Glutamatergic neuron (in vitro differentiated cells): ENCODE results near the gene MCHR1. TPM values are rescaled to one million over a fixed set of nuclear protein-coding genes. Genes with fewer than 3 reads are reported as not detected.

ENCODE experiments used
- DNase-seq: peaks from one replicate; pipeline ENCODE4 v3.0.0; 2022
- H3K27ac Mint-ChIP-seq: one replicate; pipeline ENCODE4 v1.8.0; 2020; ENCODE audit warnings: mild to moderate bottlenecking, mixed read lengths, inconsistent platforms; ENCODE audit not compliant: unreplicated experiment
- H3K27me3 Mint-ChIP-seq: one replicate; pipeline ENCODE4 v1.8.0; 2020; ENCODE audit warnings: mild to moderate bottlenecking, moderate library complexity, mixed read lengths, inconsistent platforms; ENCODE audit not compliant: unreplicated experiment
- H3K36me3 Mint-ChIP-seq: one replicate; pipeline ENCODE4 v1.8.0; 2020; ENCODE audit warnings: mild to moderate bottlenecking, mixed read lengths, inconsistent platforms; ENCODE audit not compliant: unreplicated experiment
- H3K4me1 Mint-ChIP-seq: one replicate; pipeline ENCODE4 v1.8.0; 2020; ENCODE audit warnings: mild to moderate bottlenecking, low read depth, mixed read lengths, inconsistent platforms; ENCODE audit not compliant: unreplicated experiment
- H3K4me3 Mint-ChIP-seq: one replicate; pipeline ENCODE4 v1.8.0; 2020; ENCODE audit warnings: mild to moderate bottlenecking, mixed read lengths, inconsistent platforms; ENCODE audit not compliant: unreplicated experiment
- H3K9me3 Mint-ChIP-seq: one replicate; pipeline ENCODE4 v1.8.0; 2020; ENCODE audit warnings: mild to moderate bottlenecking, moderate library complexity, mixed read lengths, inconsistent platforms; ENCODE audit not compliant: unreplicated experiment
- CTCF ChIP-seq: fragments of 200-600 bp; sonication (generic); IDR thresholded peaks from one replicate; pipeline ENCODE4 v1.5.0; 2021; ENCODE audit not compliant: partially characterized antibody, unreplicated experiment
- total RNA-seq: library from RNA; stranded (reverse); fragmentation: NEBNext Ultra II Directional; extraction: Animal tissue kit (Norgen Biotek cat#: 25700); gene quantifications from one replicate; pipeline ENCODE4 v1.2.1, GENCODE V29; 2021; ENCODE audit not compliant: unreplicated experiment

The MCHR1 gene
- total RNA-seq, 1 donor from 2014 or later, result 1.7 TPM

GRCh38 chr22:40668611-40669411 lies 10.5 kb upstream of the MCHR1 start:
- no peak overlapping the region for H3K27ac Mint-ChIP-seq
- H3K27me3 Mint-ChIP-seq, result peaks cover 7% of the 10 kb centered on the region
- TF ChIP-seq CTCF, result no peak
- H3K4me3 Mint-ChIP-seq, result no peak overlapping the region
- peaks cover 5% of the 10 kb centered on the region for H3K9me3 Mint-ChIP-seq
- DNase-seq, result no peak
- no peaks in the 10 kb centered on the region for H3K4me1 Mint-ChIP-seq
- H3K36me3 Mint-ChIP-seq, result no peaks in the 10 kb centered on the region

- no peak overlapping the region for H3K4me3 Mint-ChIP-seq
- no peak for TF ChIP-seq CTCF
- no peak overlapping the region for H3K27ac Mint-ChIP-seq
- H3K9me3 Mint-ChIP-seq, result peaks cover 5% of the 10 kb centered on the region
- peaks cover 2% of the 10 kb centered on the region for H3K4me1 Mint-ChIP-seq
- no peak for DNase-seq
- H3K36me3 Mint-ChIP-seq, result no peaks in the 10 kb centered on the region
- peaks cover 7% of the 10 kb centered on the region for H3K27me3 Mint-ChIP-seq
Measured at GRCh38 chr22:40670058-40670457, 9.2 kb upstream of the MCHR1 start.

- peaks cover 7% of the 10 kb centered on the region for H3K9me3 Mint-ChIP-seq
- no peaks in the 10 kb centered on the region for H3K36me3 Mint-ChIP-seq
- H3K4me3 Mint-ChIP-seq, result no peak overlapping the region
- DNase-seq, result no peak
- peaks cover 2% of the 10 kb centered on the region for H3K4me1 Mint-ChIP-seq
- no peak for TF ChIP-seq CTCF
- no peak overlapping the region for H3K27ac Mint-ChIP-seq
- peaks cover 5% of the 10 kb centered on the region for H3K27me3 Mint-ChIP-seq
Measured at GRCh38 chr22:40671369-40671768, 7.9 kb upstream of the MCHR1 start.

GRCh38 chr22:40671796-40672360 lies 7.4 kb upstream of the MCHR1 start:
- Mint-ChIP-seq H3K4me1 (peaks cover 2% of the 10 kb centered on the region), H3K36me3 (no peaks in the 10 kb centered on the region), H3K4me3 (no peak overlapping the region), H3K9me3 (peaks cover 7% of the 10 kb centered on the region), H3K27ac (no peak overlapping the region), H3K27me3 (peaks cover 5% of the 10 kb centered on the region)
- TF ChIP-seq CTCF, result no peak
- DNase-seq, result no peak

- H3K27ac Mint-ChIP-seq, result no peak overlapping the region
Measured at GRCh38 chr22:40673017-40673416, 6.3 kb upstream of the MCHR1 start.

More at GRCh38 chr22:40673017-40673416, 6.3 kb upstream of the MCHR1 start:
- TF ChIP-seq CTCF, result no peak
- Mint-ChIP-seq H3K4me3 (no peak overlapping the region), H3K36me3 (no peaks in the 10 kb centered on the region), H3K9me3 (peaks cover 5% of the 10 kb centered on the region), H3K27me3 (peaks cover 2% of the 10 kb centered on the region), H3K4me1 (peaks cover 2% of the 10 kb centered on the region)
- no peak for DNase-seq
